Vagina (tissue), 2 donors: Measurements from ENCODE around the gene ACTR8.

Experiments
- CTCF ChIP-seq, 3 experiments: fragments of 450-650 bp in 2 of 3; fragments of 200-600 bp in 1 of 3; sonication (generic) in 1 of 3; IDR thresholded peaks; one replicate each; pipeline ENCODE4 v1.5.1; 2017 to 2019; ENCODE audit warnings: antibody characterized with exemption in 3 of 3, mild to moderate bottlenecking in 2 of 3, moderate library complexity in 2 of 3
- POLR2A ChIP-seq, 2 donors: fragments of 450-650 bp; IDR thresholded peaks; one replicate each; pipeline ENCODE4 v1.6.1; 2017; ENCODE audit warnings: antibody characterized with exemption in 2 of 2, mild to moderate bottlenecking in 2 of 2, moderate library complexity in 2 of 2

DNA sequence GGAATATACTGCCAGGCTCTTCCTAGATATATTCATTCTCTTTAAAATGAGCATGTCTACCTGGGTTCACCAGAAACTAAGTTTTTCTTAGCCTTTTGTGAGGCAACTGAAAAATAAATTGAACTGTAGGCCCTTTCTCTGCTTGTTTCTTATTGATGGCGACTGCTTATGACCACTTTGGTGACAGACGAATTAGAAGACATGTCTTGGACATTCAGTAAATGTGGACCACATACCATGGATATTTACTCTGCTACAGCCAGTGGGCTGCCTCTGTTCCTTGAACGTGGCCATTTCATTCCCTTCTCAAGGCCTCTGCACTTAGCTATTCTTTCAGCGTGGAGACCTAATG, 10.3 kb upstream of the ACTR8 start:
- TF ChIP-seq CTCF (IDR thresholded peaks at IDR 0.05) (no peak), POLR2A (IDR thresholded peaks at IDR 0.05) (no peak)
